DOHH2 (cell line): ENCODE results near the gene ZNF674.

Source experiments
- CTCF ChIP-seq: fragments of 200-600 bp; sonication (generic); IDR thresholded peaks from one replicate; pipeline ENCODE4 v1.5.1; 2014; ENCODE audit warnings: antibody characterized with exemption, mild to moderate bottlenecking, low read depth, low read length; ENCODE audit not compliant: poor library complexity, severe bottlenecking
- EZH2phosphoT487 ChIP-seq: fragments of 200-600 bp; sonication (generic); IDR thresholded peaks from 2 replicates; pipeline ENCODE4 v1.6.1; 2017; ENCODE audit warnings: borderline replicate concordance, mild to moderate bottlenecking, antibody characterized with exemption, low read length, moderate library complexity, mixed read lengths

GRCh38 chrX:46543441-46543840 lies 1.8 kb downstream of the ZNF674 start:
- no peak for TF ChIP-seq CTCF
- no peak for TF ChIP-seq EZH2phosphoT487
